GM18861 (cell line): ENCODE data around the gene CALML5.

ENCODE experiments used
- ATAC-seq: cut with Tn5 transposase; IDR thresholded peaks from one replicate; pipeline ENCODE4 v1.9.1; 2021; ENCODE audit not compliant: unreplicated experiment

The CALML5 gene

DNA sequence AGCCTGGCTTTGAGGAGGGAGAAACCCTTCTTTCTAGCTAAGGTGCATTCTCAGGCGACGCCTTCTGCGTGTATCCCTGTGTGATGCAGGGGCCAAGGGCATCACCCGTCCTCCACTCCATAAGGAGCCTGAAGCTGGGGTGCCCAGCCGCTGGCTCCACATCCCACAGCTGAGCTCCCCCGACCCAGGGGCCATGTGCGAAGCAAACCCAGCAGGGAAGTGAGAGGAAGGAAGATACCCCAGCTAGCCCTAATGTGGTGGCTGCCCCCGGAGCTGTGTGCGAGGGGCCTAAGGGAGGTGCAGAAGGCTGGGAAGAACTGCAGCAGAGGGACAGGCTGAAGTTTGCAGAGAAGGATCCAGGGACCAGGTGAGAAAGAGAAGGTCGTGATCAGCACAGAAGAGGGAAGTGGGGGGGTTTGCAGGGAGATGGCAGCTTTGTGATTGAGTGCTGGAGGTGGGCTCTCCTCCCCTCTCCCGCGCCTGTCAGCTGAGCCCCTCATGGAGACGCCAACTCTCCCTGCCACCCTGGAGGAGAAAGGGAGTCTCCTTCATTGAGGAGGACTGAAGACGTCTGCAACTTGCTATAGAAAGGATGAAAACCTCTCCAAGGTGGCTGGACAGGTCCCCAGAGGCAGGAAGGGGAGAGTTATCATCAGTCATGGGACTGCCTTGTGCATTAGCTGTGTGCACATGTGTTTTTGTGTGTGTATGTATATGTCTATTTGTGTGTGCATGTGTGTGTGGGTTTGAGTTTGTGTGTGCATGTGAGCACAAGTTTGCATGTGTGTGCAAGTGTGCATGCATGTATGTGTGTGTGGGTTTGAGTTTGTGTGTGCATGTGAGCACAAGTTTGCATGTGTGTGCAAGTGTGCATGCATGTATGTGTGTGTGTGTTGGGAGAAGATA is 3.5 kb upstream of the CALML5 start:
- ATAC-seq, result no peak

DNA sequence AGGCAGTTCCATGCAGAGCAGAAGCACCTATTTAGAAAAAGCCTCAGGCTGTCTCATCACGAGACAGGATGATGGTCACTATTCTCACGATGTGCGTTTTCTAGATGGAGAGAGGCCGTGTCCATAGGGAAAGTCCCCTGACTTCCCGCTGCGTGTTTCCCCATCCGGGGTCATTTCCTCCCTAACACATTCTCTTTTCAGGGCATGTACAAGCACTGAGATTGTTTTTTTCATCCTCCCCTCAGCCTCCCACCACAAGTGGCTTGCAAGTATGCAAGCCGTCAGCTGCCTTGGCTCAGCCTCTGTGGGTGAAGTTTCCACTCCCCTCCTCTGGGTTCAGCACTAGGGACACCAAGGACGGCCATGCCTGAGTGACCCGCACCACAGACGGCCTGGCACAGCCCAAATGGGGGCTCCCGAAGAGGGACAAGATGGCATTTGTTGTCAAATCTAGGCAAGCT is 2.7 kb upstream of the CALML5 start:
- no peak for ATAC-seq

DNA sequence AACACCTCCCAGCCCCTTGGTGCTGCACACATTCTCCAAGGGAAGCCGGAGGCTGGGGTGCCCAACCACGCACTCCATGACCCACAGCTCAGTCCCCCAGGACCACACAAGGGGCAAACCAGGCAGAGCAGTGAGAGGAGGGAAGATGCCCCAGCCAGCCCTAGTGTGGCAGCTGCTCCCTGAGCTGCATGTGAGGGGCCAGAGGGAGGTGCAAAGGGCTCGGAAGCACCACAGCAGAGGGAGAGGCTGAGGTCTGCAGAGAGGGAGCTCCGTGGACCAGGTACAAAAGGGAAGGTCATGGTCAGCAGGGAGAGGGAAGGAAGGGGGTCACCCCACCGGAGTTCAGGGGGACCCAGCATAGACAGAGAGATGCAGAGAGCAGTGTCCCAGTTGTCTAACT is 1.5 kb upstream of the CALML5 start:
- ATAC-seq, result no peak

DNA sequence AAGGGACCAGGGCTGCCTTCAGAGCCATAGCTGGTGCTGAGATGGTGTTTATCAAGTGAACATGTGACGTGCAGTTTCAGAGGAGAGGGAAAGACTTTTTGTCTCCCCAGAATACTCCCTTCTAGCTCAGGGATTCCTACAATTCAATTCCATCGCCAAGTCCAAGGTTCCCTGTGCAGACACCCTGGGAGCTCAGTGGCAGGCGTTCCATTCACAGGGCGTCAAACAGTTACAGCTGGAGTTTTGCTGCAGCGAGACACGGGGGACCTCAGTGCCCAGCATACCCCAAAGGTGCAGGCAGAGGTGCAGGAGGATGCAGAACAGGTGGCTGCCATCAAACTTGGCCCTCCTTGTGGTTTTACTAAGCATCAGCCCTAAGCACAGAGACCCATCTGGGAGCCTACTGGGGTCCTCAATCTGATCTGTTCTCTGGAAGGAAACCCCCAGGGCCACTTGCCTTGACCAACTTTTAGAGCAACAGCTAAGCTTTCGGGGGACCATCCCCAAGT is 846 bp upstream of the CALML5 start:
- ATAC-seq, result no peak

DNA sequence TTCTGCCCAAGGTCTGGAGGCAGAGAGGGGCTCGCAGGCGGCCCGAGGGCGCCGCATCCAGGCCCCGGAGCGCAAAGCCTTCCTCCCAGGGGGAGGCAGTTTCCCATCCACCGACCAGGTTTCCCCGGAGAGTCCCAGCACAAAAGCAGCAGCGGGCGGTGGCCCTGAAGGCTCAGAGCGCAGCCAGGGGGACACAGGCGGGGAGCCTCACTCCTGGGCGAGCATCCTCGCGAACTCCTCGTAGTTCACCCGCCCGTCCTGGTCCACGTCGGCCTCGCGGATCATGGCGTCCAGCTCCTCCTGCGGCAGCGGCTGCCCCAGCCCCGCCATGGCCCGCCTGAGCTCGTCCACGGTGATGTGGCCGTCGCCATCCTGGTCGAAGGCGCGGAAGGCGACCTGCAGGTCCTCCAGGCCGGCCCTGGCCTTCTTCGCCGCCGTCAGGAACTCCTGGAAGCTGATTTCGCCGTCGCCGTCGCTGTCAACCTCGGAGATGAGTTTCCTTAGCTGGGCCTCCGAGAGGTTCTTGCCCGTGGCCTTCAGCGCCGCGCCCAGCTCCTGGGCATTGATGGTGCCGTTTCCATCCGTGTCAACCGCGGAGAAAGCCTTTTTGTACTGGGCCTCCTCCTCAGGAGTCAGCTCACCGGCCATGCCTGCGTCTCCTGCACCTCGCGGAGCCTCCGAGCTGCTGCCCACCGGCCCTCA is 428 bp downstream of the CALML5 start:
- no peak for ATAC-seq

DNA sequence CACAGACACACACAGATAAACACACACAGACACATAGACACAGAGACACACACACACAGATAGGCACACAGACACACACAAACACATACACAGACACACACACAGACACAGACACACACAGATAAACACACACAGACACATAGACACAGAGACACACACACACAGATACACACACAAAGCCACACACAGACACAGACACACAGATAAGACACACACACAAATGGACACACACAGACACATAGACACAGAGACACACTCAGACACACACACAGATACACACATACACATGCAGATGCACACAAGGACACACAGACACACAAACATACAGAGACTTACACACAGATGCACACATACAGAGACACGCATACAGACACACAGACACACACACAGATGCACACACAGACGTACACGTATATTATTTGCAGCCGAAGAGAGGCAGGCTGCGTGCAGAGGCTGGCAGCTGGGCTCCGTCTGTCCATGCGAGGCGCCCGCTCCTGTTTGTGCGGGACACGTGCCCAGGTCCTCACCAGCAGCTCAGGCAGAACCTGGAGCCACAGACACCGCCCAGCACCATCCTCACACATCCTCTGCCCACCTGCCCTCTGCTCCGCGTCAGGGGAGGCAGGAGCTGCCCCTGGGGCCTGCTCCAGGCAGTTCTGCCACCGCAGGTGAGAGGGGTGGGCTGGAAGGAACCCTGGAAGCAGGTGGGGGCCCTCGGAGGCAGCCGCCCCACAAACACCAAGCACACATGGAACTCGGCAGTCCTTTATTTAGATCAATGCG is 1.2 kb downstream of the CALML5 start:
- no peak for ATAC-seq

DNA sequence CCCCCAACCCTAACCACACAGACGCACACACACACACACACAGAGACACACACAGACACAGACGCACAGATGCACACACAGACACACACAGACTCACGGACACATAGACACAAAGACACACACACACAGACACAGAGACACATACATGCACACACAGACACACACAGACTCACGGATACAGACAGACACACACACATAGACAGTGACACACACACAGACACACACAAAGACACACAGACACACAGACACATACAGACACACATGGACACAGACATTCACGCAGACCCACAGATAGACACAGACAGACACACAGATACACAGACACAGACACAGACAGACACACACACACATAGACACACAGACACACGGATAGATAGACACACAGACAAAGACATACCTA is 2.1 kb downstream of the CALML5 start:
- ATAC-seq, result no peak

DNA sequence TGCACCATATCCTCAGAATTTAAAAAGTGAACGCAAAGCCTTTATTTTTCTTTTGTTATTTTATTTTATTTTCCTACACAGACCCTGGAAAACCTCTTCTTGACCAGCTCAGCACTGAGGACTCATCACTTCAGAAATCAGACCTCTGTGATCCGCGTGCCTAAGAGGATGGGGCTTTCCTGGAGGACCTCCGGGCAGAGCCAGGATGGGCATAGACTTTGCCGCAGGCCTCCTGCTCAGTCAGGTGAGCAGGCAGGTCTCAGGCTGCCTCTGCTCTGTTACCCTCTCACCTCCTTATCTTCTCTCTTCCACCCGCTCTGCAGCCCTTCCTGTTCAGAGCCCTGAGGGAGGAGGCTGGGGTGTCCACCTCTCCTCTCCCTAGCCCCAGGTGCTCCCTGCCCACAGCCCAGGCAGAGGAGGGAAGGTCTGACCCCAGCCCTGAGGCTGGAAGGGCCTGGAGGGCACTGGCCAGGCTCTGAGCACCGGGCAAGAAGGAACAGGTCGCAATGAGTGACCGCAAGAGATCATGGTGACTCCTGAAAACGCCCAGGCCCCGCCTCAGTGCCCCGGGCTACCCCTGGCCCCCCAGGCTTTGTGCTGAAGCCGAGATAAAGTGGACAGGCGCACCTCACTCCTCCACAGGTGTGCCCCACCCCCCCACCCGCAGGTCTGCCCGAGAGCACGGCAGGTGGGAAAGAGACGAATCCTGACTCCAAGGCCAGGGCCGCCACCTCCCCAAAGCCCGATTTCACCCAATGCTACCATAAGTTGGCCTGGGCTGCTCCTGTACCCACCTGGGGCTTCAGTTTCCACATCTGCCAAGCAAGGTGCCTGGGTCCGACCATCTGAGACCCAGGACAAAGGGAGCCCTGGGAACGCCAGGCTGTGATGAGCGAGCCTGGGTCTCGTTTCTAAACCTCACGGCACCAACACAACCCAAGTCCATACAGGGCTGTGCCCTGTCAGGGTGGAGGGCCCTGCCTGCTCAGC is 2.8 kb downstream of the CALML5 start:
- ATAC-seq, result no peak

DNA sequence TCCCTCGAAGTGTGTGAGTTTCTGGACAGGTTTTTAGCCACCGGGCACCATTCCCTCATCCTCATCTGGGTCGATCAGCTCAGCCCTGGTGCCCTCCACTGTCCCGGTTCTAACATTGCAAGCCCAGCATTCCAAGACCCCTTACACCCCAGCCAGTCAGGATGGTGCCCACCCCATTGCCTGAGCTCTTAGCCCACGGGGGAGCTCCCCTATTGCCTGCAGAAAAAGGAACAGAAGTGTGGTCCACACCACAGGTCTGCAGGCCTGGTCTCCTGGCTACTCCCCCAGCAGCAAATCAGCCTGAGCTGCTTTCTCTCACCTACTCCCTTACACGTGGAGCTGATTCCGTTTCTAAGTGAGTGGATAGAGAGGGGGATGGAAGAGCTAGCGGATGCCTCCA is 4.8 kb downstream of the CALML5 start:
- no peak for ATAC-seq

DNA sequence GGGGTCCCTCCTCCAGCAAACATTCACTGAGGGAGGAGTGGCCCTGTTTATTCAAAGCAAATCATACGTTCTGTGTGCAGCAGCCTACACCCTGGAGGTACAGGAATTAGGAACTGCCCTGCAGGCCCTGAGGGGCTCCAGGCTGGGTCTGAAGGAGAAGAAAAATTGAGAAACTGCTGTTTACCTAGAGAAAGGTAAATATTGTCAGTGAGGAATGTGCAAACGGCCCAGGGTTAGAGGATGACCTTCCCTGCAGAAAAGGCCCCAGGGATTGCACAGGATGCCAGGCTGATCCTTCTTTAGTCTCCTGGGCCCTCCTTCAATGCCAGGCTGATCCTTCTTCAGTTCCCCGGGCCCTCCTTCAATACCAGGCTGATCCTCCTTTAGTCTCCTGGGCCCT is 5.7 kb downstream of the CALML5 start:
- ATAC-seq, result no peak

DNA sequence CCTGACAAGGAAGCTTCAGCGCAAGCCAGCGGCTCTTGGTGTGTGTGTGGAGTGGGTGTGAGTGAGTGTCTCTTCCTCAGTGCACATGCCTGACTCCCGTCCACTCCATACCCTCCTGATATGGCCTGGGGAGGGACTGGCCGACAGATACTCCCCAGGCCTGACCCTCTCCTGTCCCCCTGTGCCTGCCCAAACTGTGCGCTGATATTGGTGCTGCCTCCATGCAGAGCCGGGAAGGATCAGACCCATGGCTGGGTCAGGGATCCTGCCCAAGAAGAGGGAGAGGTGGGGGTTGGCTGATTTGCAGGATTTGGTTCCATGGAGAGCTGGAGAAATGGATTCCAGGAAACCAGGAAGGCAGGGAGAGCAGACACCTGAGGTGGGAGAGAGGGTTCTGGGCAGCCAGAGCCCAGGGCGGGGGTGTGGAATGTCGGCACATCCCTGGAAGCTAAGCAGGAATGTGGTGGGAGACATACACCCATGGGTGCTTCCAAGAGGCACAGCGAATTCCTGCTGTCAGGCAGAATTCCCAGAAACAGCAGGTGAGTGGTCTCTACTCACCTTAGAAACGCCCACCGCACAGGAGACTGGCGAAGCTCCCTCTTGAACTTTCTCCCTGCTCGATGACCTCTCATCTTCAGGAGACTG is 6.3 kb downstream of the CALML5 start:
- ATAC-seq, result no peak

DNA sequence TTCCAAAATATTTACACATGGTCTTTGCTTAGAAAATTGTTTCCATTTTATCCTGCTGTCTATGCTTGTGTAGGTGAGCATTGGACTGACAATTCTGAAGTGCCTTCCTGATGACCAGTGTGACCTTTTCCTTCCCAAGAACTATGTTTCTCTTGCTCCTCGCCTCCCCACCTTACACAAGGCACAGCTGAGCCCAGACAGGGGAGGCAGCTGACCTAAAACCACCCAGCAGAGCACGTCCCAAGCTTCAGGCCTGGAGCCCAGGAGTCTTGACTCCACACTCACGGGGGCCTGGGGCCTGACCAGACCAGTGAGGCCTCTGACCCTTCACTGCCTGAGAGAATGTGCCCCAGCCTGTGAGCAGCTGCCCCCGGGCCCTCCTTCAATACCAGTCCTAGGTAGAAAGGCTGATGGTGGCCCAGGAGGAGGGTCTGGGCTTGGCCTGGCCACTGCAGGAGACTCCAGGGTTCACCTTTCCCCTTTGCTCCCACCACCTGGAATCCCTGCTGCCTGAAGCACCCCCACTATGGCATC is 7.0 kb downstream of the CALML5 start:
- ATAC-seq, result no peak

DNA sequence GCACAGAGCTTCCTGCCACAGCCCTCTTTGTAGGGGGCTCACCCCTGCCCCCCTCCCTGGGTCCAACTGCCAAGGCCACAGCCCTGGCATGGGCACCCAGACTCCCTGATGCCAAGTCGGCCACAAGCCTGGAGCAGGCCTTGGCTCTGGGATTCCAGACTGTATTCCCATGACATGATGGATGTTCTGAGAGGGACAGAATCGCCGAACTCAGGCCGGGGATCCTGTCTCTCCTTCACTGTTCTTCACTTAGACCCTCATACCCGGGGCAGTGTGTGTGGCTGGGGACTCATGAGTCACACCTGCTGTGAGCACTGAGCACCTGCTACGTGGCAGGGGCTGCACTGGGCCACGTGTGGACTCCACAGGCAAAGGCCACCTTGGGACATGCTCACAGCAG is 7.9 kb downstream of the CALML5 start:
- no peak for ATAC-seq

DNA sequence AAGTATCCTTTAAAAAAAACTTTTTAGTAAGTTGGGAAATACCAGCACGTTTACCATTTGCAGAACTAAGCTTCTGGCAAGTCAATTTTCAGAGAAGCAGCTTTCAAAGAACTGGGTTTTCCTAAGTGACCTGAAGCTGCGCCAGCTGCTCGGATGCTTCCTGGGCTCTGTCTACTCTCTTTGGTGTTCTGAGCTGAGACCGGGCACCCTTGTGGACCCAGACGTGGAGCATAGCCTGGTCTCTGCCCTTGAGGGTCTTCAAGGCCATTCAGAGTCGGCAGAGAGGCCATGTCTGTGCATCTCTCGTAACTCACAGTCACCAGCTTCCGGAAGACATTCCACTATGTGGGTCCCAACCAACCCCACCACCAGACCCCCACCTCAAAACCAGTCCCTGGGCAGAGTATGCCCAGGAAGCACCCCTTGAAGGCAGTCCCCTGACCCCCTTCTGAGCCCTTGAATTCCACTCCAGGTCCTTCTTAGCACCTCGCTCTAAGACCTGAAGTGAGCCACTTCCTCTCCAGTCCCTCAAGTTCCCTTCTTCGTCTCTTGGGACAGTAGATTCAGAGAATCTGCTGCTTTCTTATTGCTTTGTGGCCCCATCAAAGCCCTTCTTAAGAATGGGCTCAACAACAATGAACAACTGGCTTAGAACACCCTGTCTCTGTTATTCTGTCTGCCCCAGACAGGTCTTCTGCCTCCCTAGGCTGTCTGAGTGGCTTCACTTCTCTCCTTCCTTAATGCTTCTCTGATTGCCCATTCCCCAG is 8.5 kb downstream of the CALML5 start:
- ATAC-seq, result no peak

DNA sequence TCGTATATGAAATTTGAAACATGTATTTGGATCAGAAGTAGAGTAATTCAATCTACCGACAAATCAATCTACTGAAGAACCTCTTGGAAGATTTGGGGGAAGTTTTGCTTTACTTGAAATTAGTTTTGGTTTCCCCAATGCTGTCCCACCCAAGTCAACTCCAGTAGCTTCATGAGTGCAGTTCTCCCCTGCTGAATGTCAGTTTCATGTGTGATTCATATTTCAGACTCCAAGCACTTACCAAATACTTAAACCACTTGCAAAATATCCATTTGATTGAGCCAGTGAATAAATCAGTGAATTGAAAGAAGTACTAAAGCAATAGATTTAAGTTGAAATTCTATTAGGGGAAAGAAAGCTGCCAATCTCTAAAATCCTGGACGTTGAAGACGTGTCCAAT is 9.3 kb downstream of the CALML5 start:
- no peak for ATAC-seq

DNA sequence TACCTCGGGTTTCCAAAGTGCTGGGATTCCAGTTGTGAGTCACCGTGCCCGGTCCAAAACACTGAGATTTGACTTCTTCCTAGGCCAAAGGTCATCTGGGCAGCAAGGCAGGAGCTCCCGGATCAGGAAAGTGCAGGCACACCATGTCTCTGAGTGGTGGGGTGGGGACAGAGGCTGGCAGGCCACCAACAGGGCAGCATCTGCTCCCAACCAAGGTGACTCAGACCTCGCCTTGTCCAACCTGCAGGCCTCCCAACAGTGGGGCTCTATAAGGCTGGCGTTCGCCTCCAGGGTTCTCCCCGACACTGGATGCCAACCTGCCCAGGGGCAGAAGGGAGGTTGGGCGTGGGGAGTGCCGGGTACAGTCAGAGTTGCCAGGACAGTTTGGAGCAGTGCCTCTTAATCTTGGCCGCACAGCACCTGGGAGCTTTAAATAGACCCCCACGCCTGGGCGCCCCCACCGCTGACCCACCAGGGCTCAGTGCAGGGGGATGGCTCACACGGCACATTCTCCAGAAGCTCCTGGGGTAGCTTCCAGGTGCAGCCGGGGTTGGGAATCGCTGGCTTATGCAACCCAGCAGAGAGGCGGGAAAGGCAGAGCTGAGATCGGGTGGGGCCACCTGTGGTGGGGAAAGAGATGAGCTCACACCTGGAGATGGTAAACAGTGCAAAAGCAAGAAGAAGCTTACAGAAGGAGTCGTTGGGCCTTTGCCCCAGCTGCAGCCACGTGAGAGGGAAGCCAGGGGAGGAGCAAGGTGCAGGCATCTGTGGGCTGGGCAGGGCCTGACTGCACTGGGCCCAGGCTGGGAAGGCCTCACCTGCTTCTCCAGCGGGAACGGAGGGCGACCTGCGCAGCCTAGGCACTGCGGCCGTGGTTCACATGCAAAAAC is 10.9 kb downstream of the CALML5 start:
- no peak for ATAC-seq

DNA sequence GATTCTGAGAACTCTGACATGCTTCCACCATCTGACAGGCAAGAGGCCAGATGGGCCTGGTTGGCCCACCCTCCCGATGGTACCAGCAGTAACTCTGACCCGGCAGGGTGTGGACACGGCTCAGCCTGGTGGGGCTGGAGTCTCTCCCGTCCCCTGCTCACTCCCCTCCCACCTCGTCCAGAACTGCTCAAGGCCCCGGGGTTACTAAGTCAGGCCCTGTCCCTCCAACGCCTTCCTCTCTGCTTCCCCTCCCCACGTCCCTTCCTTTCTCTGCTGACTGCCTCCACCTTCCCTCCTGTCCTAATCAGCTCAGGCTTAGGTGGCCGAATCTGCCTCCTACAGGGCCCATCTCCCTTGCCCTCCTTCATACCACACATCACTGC is 12.5 kb downstream of the CALML5 start:
- ATAC-seq, result no peak
